Right renal pelvis (tissue), 4 donors: ENCODE results near the gene CEBPG. TPM values are rescaled to one million over a fixed set of nuclear protein-coding genes. Genes with fewer than 3 reads are reported as not detected.

Experiments
- DNase-seq, 4 donors: peaks; one replicate each; pipeline ENCODE4 v3.0.0-alpha.2; 2013; ENCODE audit warnings: low read depth in 4 of 4, low spot score in 3 of 4, missing footprints in 1 of 4
- polyA plus RNA-seq, 4 donors: library from polyadenylated mRNA; unstranded; fragments of 120-200 nt; gene quantifications; one replicate each; pipeline ENCODE4 v1.2.1, GENCODE V29; 2013; ENCODE audit not compliant: insufficient read length in 4 of 4

The CEBPG gene
- polyA plus RNA-seq, 4 donors = 20.8 to 27.3 (median 26.2) TPM

DNA sequence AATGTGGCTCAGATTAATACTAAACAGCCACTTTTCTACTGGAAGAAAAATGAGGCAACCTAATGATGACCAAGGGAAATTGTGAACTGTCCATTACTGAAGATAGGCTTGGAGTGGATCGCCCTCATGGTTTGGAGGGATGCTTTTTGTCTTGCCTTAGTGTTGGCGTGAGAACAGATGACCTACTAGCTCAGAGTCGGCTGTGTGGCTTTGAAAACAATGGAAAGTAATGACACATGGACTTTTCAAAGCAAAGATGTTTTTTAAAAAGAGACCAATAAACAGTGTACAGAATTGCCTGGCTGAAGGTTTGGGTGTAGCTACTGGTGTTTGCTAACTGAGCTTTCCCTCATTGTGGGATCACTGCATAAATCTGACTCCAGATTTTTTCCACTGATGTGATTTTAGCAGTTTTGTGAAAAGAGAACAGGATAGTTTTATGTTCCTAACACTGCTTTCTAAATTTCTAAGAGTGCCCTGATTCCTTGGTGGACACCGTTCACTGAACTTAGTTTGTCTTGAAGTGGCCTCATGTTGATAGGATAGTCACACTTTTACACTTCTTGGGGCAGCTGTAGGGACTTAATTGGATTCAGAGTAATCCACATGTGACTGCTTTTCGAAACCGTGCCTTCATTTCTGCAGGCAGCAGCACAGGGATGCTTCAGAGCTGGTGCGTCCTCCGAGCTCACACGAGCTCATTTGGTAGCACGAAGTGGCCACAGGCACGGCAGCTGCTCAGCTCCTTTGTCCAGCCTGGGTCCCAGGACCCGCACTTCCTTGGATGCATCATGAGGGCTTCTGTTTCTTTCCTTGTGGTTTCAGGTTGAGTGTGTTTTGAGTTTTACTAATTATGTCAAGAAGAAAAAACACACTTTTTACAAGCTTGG lies 4.3 kb downstream of the CEBPG start:
- no peak for DNase-seq

GRCh38 chr19:33379151-33379829 lies 5.8 kb downstream of the CEBPG start:
- no peak for DNase-seq

DNA sequence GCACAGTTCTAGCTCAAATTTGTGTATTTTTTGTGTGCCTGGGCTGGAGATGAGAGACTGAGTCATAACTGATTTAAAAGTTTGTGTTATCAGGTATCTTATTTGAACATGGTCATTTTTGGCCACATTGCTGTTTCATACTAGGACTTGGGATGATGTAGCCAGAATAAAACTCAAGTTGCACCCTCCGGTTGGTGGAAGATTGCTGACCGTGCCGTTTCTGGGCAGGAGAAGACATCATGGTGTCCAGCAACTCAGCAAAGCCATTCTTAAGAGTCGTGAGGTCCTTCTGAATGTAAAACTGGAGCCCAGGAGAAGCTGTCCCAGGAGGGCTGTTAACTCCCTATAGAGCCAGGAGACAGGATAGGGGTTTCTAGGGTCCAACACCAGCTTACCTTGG lies 7.6 kb downstream of the CEBPG start:
- no peak for DNase-seq

DNA sequence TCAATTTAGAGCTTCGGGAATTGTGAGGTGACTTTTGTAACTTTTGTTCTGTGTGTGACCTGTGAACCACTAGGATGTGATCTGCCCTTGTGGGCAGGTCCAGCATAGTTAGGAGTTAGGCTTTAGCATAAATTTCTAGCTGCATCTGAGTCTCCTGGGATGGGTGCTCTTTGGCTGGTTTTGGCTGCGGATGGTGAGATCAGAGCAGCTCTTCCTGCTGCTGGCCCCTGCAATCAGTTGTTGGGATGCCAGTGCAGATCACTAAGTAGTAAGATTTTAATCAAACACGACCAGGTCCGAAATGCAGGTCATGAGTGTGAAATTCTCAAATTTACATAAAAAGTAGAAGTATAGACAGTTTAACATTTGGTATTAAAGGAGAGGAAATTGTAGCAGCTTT lies 8.5 kb downstream of the CEBPG start:
- DNase-seq = no peak

- no peak for DNase-seq
Observed at GRCh38 chr19:33382982-33383381, 9.5 kb downstream of the CEBPG start.

- no peak for DNase-seq
Observed at GRCh38 chr19:33383720-33384292, 10.3 kb downstream of the CEBPG start.

GRCh38 chr19:33384983-33385382 lies 11.5 kb downstream of the CEBPG start:
- DNase-seq = no peak

DNA sequence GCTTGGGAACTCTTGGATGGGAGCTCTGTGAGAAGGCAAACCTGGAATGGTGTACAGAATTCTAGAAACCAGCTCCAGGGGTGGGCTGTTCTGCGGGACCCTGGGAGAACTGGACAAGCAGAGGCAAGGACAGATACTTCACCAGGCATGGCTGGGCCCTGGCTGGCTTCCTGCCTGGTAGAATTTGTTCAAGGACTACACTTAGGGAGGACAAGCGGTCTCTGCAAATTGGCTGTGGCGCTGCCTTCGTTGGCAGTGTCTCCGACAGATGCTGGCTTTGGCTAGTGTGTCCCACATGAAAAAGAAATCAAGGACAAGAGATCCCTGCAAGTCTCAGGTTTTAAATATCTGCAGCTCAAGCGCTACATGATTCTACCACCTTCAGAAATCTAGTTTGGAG lies 12.4 kb downstream of the CEBPG start:
- DNase-seq = no peak

DNA sequence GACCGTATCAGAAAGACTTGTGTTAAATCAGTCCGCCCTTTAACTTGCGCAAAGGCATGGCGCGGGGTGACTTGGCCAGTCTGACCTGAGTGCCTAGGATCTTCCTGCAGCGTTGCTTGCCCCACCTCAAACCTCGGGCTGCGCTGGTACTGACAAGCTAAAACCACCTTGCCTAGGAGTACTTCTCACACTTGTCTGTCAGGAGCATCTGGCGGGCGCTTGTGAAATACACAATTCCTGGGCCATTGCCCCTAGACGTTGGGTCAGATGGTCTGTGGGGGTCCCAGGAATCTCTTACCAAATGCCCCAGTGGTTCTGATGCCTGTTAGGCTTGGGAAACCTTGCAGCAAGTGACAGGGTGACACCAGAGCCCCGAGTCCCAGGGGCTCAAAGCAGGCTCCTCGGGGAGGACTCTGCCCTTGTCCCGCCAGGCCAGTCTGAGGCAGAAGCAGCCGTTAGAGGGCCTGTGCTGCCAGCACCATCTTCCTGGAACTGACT lies 12.9 kb downstream of the CEBPG start:
- DNase-seq = no peak

DNA sequence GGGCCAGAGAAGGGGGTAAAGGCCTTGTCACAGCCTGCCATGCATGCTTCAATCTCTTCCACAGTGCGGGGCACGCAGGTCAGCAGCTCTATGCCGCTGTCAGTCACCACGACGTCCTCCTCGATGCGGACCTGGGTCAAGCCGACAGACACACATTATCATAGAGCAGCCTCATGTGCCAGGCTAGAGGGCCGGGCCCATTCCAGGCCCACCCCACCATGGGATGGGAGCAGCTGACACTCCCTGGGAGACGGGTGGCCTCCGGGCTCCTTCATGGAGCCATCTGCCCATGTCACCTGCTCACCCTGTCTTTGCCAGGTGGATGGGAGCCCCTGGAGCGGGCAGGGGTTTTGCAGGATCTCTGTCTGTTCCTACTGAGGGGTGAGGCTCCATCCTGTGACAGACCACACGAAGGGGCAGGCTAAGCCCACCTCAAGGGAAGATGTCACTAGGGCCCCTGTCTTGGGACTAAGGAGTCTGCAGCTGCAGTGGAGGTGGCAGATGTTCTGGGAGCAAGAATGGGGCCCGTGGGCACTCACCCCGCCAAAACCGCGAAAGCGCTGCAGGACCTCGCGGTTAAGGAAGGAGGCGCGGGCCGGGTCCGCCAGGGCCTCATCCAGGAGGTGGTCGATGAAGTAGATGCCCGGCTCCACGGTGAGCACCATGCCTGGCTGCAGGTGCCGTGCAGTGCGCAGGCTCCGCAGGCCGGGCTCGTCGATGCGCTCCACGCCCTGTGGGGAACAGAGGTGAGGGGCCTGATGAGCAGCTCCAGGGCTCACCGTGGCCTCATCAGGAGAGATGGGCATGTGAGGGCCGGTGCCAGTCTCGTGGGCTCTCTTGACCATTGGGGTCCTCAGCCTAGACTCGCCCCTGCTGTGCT lies 14.1 kb downstream of the CEBPG start:
- no peak for DNase-seq

GRCh38 chr19:33388231-33388724 lies 14.8 kb downstream of the CEBPG start:
- no peak for DNase-seq

DNA sequence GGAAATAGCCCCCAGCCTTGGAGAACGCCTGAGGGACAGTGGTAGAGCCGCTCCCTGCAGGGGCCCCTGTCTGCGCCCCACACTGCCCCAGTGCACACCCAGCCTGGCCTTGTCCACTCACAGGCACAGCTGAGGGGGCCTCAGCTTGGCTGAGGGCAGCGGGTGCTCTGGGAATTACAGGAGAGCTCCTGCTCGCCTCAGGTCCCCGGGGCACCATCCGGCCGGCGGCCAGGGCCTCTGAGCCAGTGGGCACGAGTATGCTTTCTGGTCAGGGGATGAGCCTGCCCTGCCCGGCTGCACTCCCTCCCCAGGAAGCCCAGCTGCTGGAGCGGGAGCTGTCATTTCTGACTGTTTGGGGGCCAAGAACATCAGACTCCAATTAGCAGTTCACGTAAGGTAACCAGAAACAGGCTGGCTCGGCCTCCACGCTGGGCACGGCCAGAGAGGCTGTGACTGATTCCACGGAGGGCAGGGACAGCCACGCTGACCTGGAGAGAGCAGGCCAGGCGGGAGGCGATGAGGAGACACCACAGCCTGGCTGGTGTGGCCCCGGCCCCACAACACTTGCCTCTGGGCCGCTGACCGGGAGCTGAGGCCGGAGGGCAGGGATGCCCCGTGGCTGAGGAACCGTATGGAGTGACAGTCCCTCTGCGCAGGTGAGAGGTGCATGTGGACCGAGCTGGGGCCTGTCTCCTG lies 15.4 kb downstream of the CEBPG start:
- no peak for DNase-seq

GRCh38 chr19:33389421-33390100 lies 16.1 kb downstream of the CEBPG start:
- no peak for DNase-seq

GRCh38 chr19:33390101-33390907 lies 16.8 kb downstream of the CEBPG start:
- DNase-seq = no peak

- no peak for DNase-seq
Observed at GRCh38 chr19:33390908-33391630, 17.6 kb downstream of the CEBPG start.

GRCh38 chr19:33391631-33392249 lies 18.2 kb downstream of the CEBPG start:
- DNase-seq = no peak
